Measurements from ENCODE around the gene RCBTB2.
A peak's percentile ranks its signal among the peaks of the same experiment; 100 is the strongest.

Gene RCBTB2

GRCh38 chr13:48511621-48512230 is 21.2 kb downstream of the RCBTB2 start:
- H3K4me3 ChIP-seq (ENCODE audit: low read depth, low read length) = no peak overlapping the region
- TF ChIP-seq, protein P1, sequence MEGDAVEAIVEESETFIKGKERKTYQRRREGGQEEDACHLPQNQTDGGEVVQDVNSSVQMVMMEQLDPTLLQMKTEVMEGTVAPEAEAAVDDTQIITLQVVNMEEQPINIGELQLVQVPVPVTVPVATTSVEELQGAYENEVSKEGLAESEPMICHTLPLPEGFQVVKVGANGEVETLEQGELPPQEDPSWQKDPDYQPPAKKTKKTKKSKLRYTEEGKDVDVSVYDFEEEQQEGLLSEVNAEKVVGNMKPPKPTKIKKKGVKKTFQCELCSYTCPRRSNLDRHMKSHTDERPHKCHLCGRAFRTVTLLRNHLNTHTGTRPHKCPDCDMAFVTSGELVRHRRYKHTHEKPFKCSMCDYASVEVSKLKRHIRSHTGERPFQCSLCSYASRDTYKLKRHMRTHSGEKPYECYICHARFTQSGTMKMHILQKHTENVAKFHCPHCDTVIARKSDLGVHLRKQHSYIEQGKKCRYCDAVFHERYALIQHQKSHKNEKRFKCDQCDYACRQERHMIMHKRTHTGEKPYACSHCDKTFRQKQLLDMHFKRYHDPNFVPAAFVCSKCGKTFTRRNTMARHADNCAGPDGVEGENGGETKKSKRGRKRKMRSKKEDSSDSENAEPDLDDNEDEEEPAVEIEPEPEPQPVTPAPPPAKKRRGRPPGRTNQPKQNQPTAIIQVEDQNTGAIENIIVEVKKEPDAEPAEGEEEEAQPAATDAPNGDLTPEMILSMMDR (IDR thresholded peaks at IDR 0.05; ENCODE audit: low read depth, low read length, missing control alignments) = no peak
- no peak for DNase-seq (ENCODE audit: low read depth)

DNA sequence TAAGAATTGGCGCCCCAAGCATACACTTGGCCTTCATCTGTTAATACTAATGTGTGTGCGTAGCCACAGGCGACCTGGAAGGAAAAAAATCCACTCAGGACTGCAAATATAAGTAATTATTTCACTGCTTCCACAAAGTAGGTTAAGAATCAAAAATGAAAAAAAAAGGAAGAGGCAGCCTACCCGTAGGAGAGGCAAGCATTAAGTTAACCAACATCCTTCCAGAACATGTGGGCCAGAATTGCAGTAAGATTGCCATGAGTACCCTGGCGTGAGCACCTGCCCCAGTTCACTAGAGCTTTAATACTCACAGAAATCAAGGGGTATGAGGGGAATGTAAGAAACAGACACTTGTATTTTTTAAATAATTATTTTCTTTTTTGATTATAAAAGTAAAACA is 22.2 kb downstream of the RCBTB2 start:
- DNase-seq (ENCODE audit: low read depth) = no peak
- H3K4me3 ChIP-seq (ENCODE audit: low read depth, low read length) = no peak overlapping the region
- TF ChIP-seq, protein P1 (IDR thresholded peaks at IDR 0.05; ENCODE audit: low read depth, low read length, missing control alignments) = no peak

GRCh38 chr13:48508011-48508410 is 24.9 kb downstream of the RCBTB2 start:
- TF ChIP-seq, protein P1 (IDR thresholded peaks at IDR 0.05; ENCODE audit: low read depth, low read length, missing control alignments) = no peak
- DNase-seq (ENCODE audit: low read depth) = no peak

DNA sequence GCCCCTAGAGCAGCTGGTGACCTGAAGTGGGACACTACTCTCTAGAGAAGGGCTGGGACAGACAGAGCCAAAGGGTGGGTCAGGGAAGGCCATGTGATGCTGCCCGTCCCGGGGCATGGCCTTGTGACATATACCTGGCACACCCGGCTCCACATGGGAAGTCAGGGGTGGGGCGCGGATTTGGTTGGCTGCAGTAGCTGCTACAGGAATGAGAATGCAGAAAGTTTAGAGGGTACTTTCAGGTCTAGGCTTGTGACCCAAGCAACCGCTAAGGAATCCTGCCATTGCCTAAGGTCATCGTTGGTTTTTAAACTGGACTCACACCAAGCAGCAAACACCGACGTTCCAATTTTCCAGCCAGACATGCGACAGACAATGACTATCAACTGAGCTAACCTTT is 25.9 kb downstream of the RCBTB2 start:
- no peak overlapping the region for H3K4me3 ChIP-seq (ENCODE audit: low read depth, low read length)
- no peak for DNase-seq (ENCODE audit: low read depth)
- TF ChIP-seq, protein P1 (IDR thresholded peaks at IDR 0.05; ENCODE audit: low read depth, low read length, missing control alignments) = no peak

More at GRCh38 chr13:48508011-48508410, 24.9 kb downstream of the RCBTB2 start:
- no peak overlapping the region for H3K4me3 ChIP-seq (ENCODE audit: low read depth, low read length)

DNA sequence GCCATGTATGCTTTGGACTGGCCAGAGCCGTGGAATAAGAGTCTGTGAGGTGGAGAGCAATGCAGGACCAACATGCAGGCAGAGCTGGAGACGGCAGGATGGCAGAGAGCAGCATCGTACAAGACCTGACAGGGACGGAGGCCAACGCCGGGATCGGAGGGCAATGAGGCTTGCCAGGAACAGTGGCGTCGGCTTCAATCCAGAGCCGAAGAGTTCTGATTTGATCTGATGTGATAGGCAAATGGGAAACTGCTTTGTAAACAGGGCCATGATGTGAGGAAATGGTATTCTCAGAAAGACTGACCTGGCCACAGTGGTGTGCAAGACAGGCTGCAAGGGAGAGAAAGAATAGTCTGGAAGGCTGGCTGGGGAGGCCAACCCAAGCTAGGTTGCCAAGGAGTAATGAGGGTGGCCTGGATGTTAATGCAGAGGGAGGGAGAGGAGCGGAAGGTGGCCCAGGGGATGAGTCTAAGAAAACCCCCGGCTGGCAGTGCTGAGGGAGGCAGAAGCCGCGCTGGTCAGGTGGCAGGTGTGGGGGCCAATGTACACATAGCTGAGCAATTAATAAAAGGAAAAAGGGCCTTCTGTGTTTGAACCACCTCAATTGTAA is 26.7 kb downstream of the RCBTB2 start:
- H3K4me3 ChIP-seq (ENCODE audit: low read depth, low read length) = no peak overlapping the region; the same call in 1 of the 2 replicates
- TF ChIP-seq, protein P1 (IDR thresholded peaks at IDR 0.05; ENCODE audit: low read depth, low read length, missing control alignments) = no peak
- DNase-seq (ENCODE audit: low read depth) = no peak

- no peak overlapping the region; the same call in 1 of the 2 replicates for H3K4me3 ChIP-seq (ENCODE audit: low read depth, low read length)
- TF ChIP-seq, protein P1 (IDR thresholded peaks at IDR 0.05; ENCODE audit: low read depth, low read length, missing control alignments) = no peak
- DNase-seq (ENCODE audit: low read depth) = peak; percentile 96
These were observed 27.2 kb downstream of the RCBTB2 start for GRCh38 chr13:48505597-48506091.

Data from GM12864 (cell line).